Hematopoietic multipotent progenitor cell (in vitro differentiated cells): ENCODE data around the gene EIF4G2. TPM values are rescaled to one million over a fixed set of nuclear protein-coding genes. Genes with fewer than 3 reads are reported as not detected.
A peak's percentile ranks its signal among the peaks of the same experiment; 100 is the strongest.

Source experiments
- DNase-seq, 3 donors: peaks; one replicate each; pipeline ENCODE4 v3.0.0-alpha.2; 2011 to 2015; ENCODE audit warnings: low read depth in 2 of 3, low spot score in 2 of 3
- small RNA-seq: library from RNA; depleted of rRNA; stranded (forward); fragments of <200 nt; gene quantifications from one replicate; pipeline ENCODE3, GENCODE V24; 2012
- total RNA-seq: library from RNA; depleted of rRNA; stranded (reverse); fragments of >200 nt; gene quantifications from one replicate; pipeline ENCODE4 v1.2.3, GENCODE V29; 2012

EIF4G2 gene
- total RNA-seq, 1 donor, result 309 TPM

- DNase-seq, result no peak
Measured at GRCh38 chr11:10777806-10778205, 30.9 kb downstream of the EIF4G2 start.

DNA sequence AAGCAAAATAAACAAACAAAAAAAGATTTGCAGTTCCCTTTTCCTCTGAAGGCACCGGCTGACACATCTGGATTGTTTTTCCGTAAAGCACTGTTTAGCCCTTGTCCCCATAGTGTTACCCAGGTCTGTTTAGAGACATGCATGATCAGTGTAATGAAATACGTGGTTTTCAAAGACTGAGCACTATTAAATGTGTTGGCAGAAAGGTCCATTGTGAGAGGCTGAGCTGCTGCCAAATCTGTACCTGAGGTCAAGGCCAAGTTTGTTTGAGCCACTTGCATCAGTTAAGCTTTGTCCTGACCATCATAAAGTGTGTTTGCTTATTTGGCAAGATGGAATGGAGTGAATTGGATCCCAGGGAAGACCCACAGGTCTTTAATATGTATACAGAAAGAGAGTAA lies 31.3 kb downstream of the EIF4G2 start:
- no peak for DNase-seq

DNA sequence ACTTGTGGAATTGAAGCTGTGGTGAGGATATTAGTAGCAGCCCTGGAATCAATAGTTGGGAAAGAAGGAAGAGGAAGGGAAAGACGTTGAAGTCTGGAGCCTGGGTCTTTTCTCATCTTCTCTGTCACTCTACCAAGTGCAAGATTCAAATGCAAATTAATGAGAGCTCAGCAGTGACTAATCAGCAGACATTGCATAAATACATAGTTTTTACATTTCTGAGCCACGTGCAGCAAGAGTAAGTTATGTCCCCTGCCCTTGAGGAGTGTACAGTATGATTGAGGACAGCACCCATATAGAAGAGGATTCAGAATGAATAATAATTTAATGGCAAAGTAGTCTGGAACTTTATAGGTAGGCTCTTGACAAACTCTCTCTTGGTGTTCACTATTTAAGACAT lies 33.9 kb downstream of the EIF4G2 start:
- no peak for DNase-seq

GRCh38 chr11:10771457-10771856 lies 37.3 kb downstream of the EIF4G2 start:
- DNase-seq, result no peak

DNA sequence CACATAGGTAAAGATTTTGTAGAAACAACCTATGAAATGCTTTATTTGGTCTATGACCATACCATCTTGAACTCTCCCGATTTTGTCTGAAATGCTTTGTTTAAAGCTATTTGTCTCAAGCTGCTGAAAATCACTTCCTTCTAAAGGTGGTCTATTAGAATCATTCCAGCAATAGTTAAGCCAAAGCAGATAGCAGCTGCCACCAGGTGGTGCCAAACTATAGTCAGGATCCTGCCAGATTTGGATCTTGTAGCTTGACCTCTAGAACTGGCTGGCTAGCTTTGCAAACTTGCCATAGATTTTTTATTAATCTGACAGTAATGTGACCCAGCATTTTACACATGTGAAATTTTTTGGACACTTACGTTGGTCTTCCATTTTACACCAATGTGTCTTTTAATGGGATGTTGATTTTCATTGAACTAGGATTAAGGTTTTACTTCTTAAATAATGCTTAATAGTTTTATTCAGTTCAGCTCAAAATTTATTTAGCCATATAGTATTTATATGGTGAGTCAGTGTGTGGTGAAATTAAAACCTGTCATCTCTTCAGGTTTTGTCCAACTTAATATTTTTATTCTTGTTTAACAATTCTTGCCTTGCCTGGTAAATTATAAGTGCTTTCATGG lies 38.0 kb downstream of the EIF4G2 start:
- peak in 1 of 3 donors; percentile 45 for DNase-seq

DNA sequence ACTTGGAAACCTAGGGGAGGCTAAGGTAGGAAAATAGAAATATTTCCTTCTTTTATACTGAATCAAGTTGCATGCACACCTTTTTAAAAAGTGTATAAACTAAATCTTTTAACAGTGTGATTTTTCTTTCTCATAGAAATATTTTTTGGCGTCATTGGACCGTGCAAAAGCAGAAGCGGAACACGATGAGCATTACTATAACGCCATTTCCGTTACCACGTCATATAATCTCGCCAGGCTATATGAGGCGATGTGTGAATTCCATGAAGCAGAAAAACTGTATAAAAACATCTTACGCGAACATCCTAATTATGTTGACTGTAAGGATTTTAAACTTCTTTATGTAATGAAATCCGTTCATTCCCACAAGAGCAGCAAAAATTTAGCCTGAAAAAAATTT lies 44.3 kb downstream of the EIF4G2 start:
- no peak for DNase-seq

DNA sequence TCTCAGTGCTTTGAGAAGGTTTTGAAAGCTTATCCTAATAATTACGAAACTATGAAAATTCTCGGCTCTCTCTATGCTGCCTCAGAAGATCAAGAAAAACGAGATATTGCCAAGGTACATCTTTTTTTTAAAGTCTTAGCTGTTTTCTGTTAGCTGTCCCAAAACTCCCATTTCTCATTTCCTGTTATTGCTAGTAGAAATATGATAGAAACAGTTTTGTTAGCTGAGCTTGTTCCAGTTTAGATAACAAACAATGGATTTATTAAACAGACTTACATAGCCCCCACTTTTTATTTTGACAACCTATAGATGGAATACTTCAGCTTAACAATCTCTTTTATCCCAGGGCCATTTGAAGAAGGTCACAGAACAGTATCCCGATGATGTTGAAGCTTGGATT lies 45.0 kb downstream of the EIF4G2 start:
- no peak for DNase-seq

- no peak for DNase-seq
Measured at GRCh38 chr11:10762913-10763421, 45.8 kb downstream of the EIF4G2 start.

- DNase-seq, result peak in 1 of 3 donors; percentile 47
Measured at GRCh38 chr11:10762185-10762584, 46.5 kb downstream of the EIF4G2 start.

- no peak for DNase-seq
Measured at GRCh38 chr11:10761085-10761698, 47.5 kb downstream of the EIF4G2 start.

DNA sequence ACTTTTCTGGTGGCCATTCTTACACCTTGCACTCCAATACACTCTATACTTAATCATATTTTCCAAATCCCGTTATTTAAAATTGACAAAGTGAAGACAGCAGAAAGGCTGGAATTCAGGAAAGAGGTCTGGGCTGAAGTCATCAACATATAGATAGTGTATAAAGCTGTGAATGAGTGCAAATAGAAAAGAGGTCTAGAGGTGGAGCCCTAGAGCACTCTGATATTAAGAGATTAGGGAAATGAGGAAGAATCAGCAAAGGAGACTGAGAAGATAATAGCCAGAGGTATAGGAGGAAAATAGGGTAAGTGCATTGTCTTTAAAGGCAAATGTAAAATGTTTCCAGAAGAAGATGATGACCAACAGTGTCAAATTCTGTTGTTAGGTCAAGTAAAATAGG lies 49.8 kb downstream of the EIF4G2 start:
- DNase-seq, result peak in 1 of 3 donors; percentile 38

DNA sequence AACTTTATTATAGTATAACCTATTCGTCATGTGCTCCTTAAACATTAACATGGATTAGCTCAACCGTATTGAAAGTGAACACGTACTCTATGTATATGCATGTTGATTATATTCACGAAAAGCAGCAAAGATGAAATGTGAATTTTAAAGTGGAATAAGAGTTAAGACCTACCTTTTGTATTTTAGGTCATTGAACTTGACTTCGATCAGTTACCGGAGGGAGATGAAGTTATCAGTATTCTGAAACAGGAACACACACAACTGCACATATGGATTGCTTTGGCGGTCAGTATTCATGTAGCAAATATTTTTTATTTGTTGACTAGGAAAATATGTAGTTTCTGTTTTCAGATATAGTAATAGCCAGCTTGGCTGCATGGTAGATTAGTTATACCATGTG lies 56.2 kb downstream of the EIF4G2 start:
- no peak for DNase-seq

GRCh38 chr11:10752061-10752460 lies 56.7 kb downstream of the EIF4G2 start:
- no peak for DNase-seq

DNA sequence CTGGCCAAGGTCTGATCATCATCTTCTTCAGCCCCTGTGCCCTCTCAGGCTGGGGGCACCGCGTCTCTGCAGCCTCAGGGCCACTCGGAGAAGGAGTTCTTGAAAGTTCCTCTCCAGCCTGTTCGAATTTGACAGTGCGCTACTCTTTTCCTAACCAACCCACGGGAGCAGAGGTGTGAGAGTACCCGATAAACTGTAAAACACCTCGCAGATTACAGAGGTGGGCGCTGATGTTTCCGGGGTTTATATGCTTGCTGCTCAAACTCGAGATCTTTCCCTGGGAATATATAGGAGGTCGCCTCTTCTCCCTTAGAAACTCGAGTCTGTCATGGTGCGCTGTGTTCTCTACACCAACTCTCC lies 57.2 kb downstream of the EIF4G2 start:
- DNase-seq, result no peak

DNA sequence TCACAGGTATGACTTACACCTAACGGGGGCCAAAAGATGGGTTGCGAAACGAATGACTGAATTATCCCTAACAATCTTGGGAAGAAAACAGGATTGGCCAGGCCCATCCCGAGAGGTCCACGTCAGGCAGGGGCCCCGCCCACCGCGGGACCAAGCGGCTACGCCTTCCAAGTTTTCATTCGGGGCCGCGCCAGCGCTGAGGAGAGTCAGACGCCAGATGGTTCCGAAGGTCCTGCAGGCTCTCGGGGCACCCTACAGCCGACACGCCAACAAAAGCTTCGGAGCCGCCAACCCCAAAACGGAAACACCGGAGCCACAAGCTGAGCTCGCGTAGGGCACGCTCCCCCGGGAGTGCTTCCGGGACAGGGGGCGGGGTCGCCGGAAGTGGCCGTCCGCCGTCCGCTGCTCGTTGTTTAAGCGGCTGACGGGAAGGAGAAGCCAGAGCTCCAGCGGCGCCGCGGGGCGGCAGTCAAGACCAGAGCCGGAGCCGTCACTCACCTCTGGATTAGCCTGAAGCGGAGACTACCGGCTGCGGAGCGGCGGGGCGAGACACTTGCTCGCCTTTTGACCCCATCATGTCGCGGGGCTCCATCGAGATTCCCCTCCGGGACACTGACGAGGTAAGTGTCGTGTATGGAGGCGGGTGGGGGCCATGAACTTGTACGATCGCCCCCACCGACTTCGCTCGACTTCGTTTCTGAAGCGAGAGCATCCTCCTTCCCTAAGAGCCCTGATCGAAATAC lies 57.7 kb downstream of the EIF4G2 start, which contains the start of gene CTR9:
TSS of gene CTR9 (plus strand) at position 409 of the 743 bp plus-strand sequence. CDS start at position 576, 167 bp downstream.
- peak; percentile 79 to 95 (median 89) for DNase-seq

- no peak for DNase-seq
Measured at GRCh38 chr11:10749476-10749875, 59.2 kb downstream of the EIF4G2 start.

GRCh38 chr11:10747733-10748132 lies 61.0 kb downstream of the EIF4G2 start:
- no peak for DNase-seq

Small RNA genes lying within 50 kb of the gene (small RNA-seq; reads per million reads assigned to genes)
- gene SNORD97, result not detected

Other genes starting within 250 kb of the EIF4G2 start
- gene LYVE1, start 240.3 kb downstream of the EIF4G2 start, total RNA-seq, result not detected
- 0.27 TPM for gene IRAG1, start 115.2 kb downstream of the EIF4G2 start, total RNA-seq
- gene CTR9, start 57.7 kb downstream of the EIF4G2 start, total RNA-seq, result 13.5 TPM
- 21.3 TPM for gene ZBED5, start 49.1 kb upstream of the EIF4G2 start, total RNA-seq